OCI-LY7 (cell line): Measurements from ENCODE around the gene RAD21L1. TPM values are rescaled to one million over a fixed set of nuclear protein-coding genes. Genes with fewer than 3 reads are reported as not detected.

Experiments used
- BruUV-seq: library from RNA; stranded (reverse); fragments of 400-500 nt; replicated peaks from 2 replicates; lab custom pipeline; 2021; lab: Mats Ljungman, UMichigan
- CTCF ChIA-PET: fragments of 300-600 bp; sonication (Branson Sonifier 250); formaldehyde crosslinking; loops from one replicate; lab custom pipeline; 2022; ENCODE audit warnings: antibody characterized with exemption; ENCODE audit not compliant: unreplicated experiment; lab: Charles Lee
- POLR2A ChIA-PET: fragments of 300-600 bp; sonication (Branson Sonifier 250); formaldehyde crosslinking; loops from one replicate; lab custom pipeline; 2022; ENCODE audit warnings: antibody characterized with exemption; lab: Charles Lee
- DNase-seq: peaks from one replicate; pipeline ENCODE4 v3.0.0-alpha.2; 2015; ENCODE audit warnings: low spot score
- H2AFZ ChIP-seq: fragments of 200-600 bp; sonication (generic), shearing (Covaris generic); 2 replicates; pipeline ENCODE4 v1.6.1; 2014; ENCODE audit warnings: mild to moderate bottlenecking, antibody characterized with exemption, low read length, moderate library complexity
- H3K27ac ChIP-seq: fragments of 200-600 bp; sonication (generic); 2 replicates; pipeline ENCODE4 v1.5.1; 2014; ENCODE audit warnings: mixed run types, low read depth, mild to moderate bottlenecking, moderate library complexity, low read length, inconsistent platforms; ENCODE audit not compliant: poor library complexity, severe bottlenecking
- H3K36me3 ChIP-seq: fragments of 200-600 bp; sonication (generic); 2 replicates; pipeline ENCODE4 v1.6.1; 2014; ENCODE audit warnings: mild to moderate bottlenecking, antibody characterized with exemption, low read length, moderate library complexity, mixed read lengths; ENCODE audit not compliant: insufficient read depth
- H3K4me1 ChIP-seq: fragments of 200-600 bp; sonication (generic); 2 replicates; pipeline ENCODE4 v1.5.1; 2014; ENCODE audit warnings: mild to moderate bottlenecking, low read length; ENCODE audit not compliant: insufficient read depth, poor library complexity, severe bottlenecking
- H3K4me2 ChIP-seq: fragments of 200-600 bp; sonication (generic); 2 replicates; pipeline ENCODE4 v1.6.1; 2014; ENCODE audit warnings: mild to moderate bottlenecking, low read length
- H3K4me3 ChIP-seq: fragments of 200-600 bp; sonication (generic); 2 replicates; pipeline ENCODE4 v1.5.1; 2014; ENCODE audit warnings: mild to moderate bottlenecking, low read depth, low read length; ENCODE audit not compliant: poor library complexity, severe bottlenecking
- H3K79me2 ChIP-seq: fragments of 200-600 bp; sonication (generic); 2 replicates; pipeline ENCODE4 v1.6.1; 2016; ENCODE audit warnings: low read depth, mild to moderate bottlenecking, low read length, moderate library complexity, mixed read lengths; ENCODE audit not compliant: insufficient read depth
- H3K9me2 ChIP-seq: fragments of 200-600 bp; sonication (generic); 2 replicates; pipeline ENCODE4 v1.6.1; 2016; ENCODE audit warnings: mild to moderate bottlenecking, low read length, mixed read lengths; ENCODE audit not compliant: insufficient read depth
- H3K9me3 ChIP-seq: fragments of 200-600 bp; sonication (generic); 2 replicates; pipeline ENCODE4 v1.6.1; 2014; ENCODE audit warnings: mild to moderate bottlenecking, mixed run types, low read length, mixed read lengths
- H4K20me1 ChIP-seq: fragments of 200-600 bp; sonication (generic); 2 replicates; pipeline ENCODE4 v1.6.1; 2014; ENCODE audit warnings: mild to moderate bottlenecking, antibody characterized with exemption, low read length, moderate library complexity, mixed read lengths; ENCODE audit not compliant: insufficient read depth
- CTCF ChIP-seq: fragments of 200-600 bp; sonication (generic); conservative IDR thresholded peaks from 2 replicates; pipeline ENCODE4 v1.5.1; 2014; ENCODE audit warnings: mild to moderate bottlenecking, antibody characterized with exemption, low read length, moderate library complexity, mixed read lengths
- EZH2phosphoT487 ChIP-seq: fragments of 200-600 bp; sonication (generic); IDR thresholded peaks from 2 replicates; pipeline ENCODE4 v1.6.1; 2018; ENCODE audit warnings: low read depth, borderline replicate concordance, mild to moderate bottlenecking, mixed run types, antibody characterized with exemption, low read length, moderate library complexity, mixed read lengths
- intact Hi-C: fragments of 100-400 bp; cut with micrococcal nuclease; formaldehyde crosslinking; loops from one replicate; pipeline ENCODE4 v1.10.0; 2022; ENCODE audit not compliant: unreplicated experiment
- total RNA-seq, 2 experiments: library from RNA; depleted of rRNA in 1 of 2; stranded (reverse); fragments of >200 nt in 1 of 2; shearing (Covaris generic) in 1 of 2; gene quantifications; 2 replicates each; pipeline ENCODE4 v1.2.3, GENCODE V29; 2014 to 2022

Gene RAD21L1
- total RNA-seq, 2 experiments from 2014 or later: not detected

GRCh38 chr20:1178103-1178502 is 47.7 kb upstream of the RAD21L1 start:
- H2AFZ ChIP-seq: no peak overlapping the region
- H3K4me2 ChIP-seq: no peak overlapping the region
- no peaks in the 10 kb centered on the region for H3K79me2 ChIP-seq
- TF ChIP-seq EZH2phosphoT487: no peak
- no peak for TF ChIP-seq CTCF
- H3K36me3 ChIP-seq: no peaks in the 10 kb centered on the region
- ChIA-PET POLR2A (no interaction called here), CTCF (no interaction called here)
- no peaks in the 10 kb centered on the region for H3K4me1 ChIP-seq
- no peak overlapping the region for H3K27ac ChIP-seq
- no peaks in the 10 kb centered on the region for H3K9me3 ChIP-seq
- no peak overlapping the region for H3K4me3 ChIP-seq
- H3K9me2 ChIP-seq: no peaks in the 10 kb centered on the region
- no peak for DNase-seq
- no peaks in the 10 kb centered on the region for H4K20me1 ChIP-seq
- no TSS peak for BruUV-seq
- intact Hi-C loops: no loop called here

- CTCF ChIA-PET: no interaction called here
- TF ChIP-seq CTCF (no peak), EZH2phosphoT487 (no peak)
- no peak overlapping the region for H2AFZ ChIP-seq
Observed at GRCh38 chr20:1178623-1179022, 47.2 kb upstream of the RAD21L1 start.

GRCh38 chr20:1180949-1181348 is 44.9 kb upstream of the RAD21L1 start:
- TF ChIP-seq CTCF (no peak), EZH2phosphoT487 (no peak)
- no TSS peak for BruUV-seq
- Histone ChIP-seq H3K4me1 (no peaks in the 10 kb centered on the region), H4K20me1 (no peaks in the 10 kb centered on the region), H2AFZ (no peak overlapping the region), H3K4me3 (no peak overlapping the region), H3K9me3 (no peaks in the 10 kb centered on the region), H3K4me2 (no peak overlapping the region), H3K36me3 (no peaks in the 10 kb centered on the region), H3K9me2 (no peaks in the 10 kb centered on the region), H3K79me2 (no peaks in the 10 kb centered on the region), H3K27ac (no peak overlapping the region)
- ChIA-PET CTCF (no interaction called here), POLR2A (no interaction called here)
- intact Hi-C loops: no loop called here
- DNase-seq: no peak

More at GRCh38 chr20:1178623-1179022, 47.2 kb upstream of the RAD21L1 start:
- H3K27ac ChIP-seq: no peak overlapping the region
- no peaks in the 10 kb centered on the region for H4K20me1 ChIP-seq
- H3K4me2 ChIP-seq: no peak overlapping the region
- no peak overlapping the region for H3K4me3 ChIP-seq
- H3K36me3 ChIP-seq: no peaks in the 10 kb centered on the region
- DNase-seq: no peak
- intact Hi-C loops: no loop called here
- POLR2A ChIA-PET: no interaction called here
- no peaks in the 10 kb centered on the region for H3K9me3 ChIP-seq
- no peaks in the 10 kb centered on the region for H3K4me1 ChIP-seq
- H3K79me2 ChIP-seq: no peaks in the 10 kb centered on the region
- no TSS peak for BruUV-seq
- H3K9me2 ChIP-seq: no peaks in the 10 kb centered on the region
